Measurements from ENCODE around the gene BCL7B.
A peak's percentile ranks its signal among the peaks of the same experiment; 100 is the strongest.
"Not testable (repeated sequence)": the region's sequence is repeated elsewhere in the genome, so short reads cannot be mapped to it uniquely, and the experiment has no call there.

The BCL7B gene

DNA sequence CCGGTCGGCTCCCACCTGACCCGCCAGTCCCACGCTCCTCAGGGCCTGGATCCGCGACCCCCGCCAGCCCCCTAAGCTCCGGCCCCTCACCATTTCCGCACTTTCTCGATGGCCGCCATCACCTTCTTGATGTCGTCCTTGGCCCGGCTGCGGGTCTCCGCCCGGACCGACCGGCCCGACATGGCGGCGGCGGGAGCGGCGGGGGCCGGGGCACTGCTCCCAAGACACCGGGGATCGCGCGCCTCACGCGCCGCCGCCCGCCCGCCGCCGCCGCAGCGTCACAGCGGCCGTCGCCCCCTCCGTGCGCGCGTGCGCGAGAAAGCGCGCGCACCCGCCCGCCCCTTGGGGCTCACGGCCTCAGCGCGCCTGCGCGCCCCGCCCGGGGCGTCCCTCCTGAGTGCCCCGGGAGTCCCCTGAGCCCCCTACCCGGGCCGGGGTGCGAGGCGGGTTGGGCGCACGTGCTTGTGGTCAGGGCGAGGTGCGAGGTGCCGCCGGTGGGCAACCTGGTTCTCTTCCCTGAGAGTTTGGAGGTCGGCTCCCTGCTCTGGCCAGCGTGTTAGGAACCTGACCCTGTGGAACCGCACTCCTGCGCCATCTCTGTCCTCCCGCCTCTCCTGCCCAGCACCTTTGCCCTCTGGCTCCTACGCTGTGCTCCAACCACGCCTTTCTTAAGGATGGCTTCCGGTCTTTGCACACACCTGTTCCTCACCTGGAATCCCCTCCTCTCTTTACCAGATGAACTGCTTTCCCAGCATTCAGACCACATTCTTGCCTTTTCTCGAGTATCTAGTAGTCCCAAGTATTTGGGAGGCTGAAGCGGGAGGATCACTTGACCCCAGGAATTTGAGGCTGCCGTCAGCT is at the start of gene BCL7B:
Gene BCL7B (minus strand): TSS at position 294 of the 861 bp plus-strand sequence. CDS start 112 bp downstream, at position 182.
- FAIRE-seq: no peak

DNA sequence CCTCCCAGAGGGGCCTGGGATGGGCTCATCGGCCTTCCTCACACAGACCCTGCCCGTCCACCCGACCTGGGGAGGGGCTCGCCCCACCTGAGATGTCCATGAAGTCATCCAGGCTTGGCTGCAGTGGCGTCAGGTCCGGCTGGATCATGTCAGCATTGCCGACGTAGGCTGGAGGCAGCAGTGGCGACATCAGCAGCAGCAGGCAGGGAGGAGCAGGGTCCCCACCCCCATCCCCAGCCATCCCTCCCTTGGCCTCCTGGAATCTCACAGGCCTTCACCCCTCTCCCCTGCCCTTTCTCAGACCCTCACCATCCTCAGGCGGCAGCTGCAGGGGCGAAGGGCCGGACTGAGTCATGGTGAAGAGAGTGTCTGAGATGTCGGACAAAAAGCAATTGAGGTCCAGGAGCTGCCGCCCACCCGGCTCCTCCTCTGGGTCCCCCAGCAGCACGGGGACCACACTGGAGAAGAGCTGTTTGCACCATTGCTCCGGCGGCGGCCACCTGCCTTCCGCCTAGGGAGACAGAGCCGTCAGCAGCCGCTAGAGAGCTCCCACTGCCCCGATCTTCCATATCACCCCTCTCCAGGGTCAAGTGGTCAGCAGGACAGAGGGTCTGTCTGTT is 48.2 kb upstream of the BCL7B start:
- no peak for FAIRE-seq

GRCh38 chr7:73602721-73603651 is 45.5 kb upstream of the BCL7B start:
- no peak for FAIRE-seq

- FAIRE-seq: no peak
Observed at GRCh38 chr7:73599916-73600315, 42.4 kb upstream of the BCL7B start.

DNA sequence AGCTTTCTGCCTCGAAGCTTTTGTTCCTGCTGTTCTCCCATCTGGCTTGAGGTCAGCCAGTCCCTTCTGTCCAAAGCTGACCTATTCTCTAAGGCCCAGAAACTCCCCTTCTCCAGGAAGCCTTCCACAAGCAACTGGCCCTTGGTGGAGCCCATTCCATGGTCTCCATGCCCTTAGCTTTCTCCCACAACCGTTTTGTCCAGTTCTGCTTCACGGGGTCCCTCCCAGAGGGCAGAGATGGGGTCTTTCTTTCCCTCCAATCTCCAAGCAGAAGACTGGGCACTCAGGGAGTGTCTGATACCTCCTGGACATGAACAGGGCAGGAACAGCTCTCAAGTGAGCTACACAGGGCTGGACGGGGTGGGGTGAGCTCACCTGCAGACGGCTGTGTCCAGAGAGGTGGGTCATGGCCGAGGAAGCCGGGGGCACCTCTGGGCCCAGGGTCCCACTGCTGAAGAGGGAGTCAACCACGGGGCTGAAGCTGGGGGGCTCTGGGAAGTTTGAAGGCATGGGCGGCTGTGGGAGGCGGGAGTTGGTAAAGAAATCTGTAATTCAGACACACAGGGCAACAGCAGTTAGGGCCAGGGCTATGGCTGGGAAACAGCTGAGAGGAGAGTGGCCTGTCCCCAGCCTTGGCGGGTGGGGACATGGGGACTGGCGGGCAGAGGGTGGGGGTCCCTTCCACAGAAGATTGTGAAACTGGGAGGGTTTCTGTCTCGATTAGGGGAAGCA is 41.8 kb upstream of the BCL7B start:
- FAIRE-seq: no peak

GRCh38 chr7:73597978-73598782 is 40.7 kb upstream of the BCL7B start:
- FAIRE-seq: no peak

GRCh38 chr7:73596191-73597065 is 38.9 kb upstream of the BCL7B start:
- no peak for FAIRE-seq

GRCh38 chr7:73595358-73595757 is 37.9 kb upstream of the BCL7B start:
- no peak for FAIRE-seq

GRCh38 chr7:73593207-73594045 is 35.9 kb upstream of the BCL7B start:
- no peak for FAIRE-seq

DNA sequence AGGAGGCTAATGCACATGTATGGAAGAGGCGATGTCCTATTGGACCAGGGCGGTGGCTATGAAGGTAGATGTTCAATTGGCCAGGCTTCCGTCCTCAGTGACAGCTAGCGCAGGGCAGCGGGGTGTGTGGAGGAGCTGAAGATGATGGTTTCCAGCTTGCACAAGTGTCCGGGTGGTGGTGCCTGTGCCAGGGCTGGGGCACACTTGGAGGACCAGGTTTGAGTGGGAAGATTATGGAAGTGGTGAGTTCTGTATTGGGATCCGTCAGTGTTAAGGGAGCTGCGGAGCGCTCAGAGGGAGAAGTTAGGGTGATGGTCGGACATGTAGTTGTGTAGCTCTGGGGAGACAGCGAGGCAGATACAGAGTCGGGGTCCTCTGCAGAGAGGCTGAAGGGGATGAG is 29.4 kb upstream of the BCL7B start:
- FAIRE-seq: no peak

DNA sequence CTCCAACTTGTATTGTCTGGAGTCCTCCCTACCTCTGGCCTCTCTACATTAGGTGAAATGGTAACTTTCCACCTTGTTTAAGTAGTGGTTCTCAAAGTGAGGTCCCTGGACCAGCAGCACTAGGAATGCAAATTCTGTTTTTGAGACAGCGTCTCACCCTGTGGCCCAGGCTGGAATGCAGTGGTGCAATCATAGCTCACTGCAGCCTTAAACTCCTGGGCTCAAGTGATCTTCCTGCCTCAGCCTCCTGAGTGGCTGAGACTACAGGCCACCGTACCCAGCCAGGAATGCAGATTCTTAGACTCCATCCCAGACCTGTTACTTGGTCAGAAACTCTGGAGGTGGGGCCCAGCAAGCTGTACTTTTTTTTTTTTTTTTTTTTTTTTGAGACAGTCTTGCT is 27.7 kb upstream of the BCL7B start:
- no peak for FAIRE-seq

DNA sequence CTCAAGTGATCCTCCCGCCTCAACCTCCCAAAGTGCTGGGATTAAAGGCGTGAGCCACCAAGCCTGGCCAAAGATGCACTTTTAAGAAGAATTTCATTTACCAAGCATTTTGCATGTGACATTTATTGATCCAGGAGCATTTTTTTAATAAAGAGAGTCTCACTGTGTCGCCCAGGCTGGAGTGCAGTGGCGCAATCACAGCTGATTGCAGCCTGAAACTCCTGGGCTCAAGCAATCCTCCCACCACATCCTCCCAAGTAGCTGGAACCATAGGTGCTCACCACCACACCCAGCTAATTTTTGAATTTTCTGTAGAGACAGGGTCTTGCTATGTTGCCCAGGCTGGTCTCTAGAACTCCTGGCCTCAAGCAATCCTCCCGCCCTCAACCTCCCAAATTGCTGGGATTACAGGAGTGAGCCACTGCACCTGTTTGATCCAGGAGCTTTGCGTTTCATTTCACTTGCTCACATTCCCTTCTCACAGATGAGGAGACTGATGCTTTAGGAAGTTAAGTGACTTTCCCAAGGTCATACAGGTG is 25.2 kb upstream of the BCL7B start:
- FAIRE-seq: no peak

DNA sequence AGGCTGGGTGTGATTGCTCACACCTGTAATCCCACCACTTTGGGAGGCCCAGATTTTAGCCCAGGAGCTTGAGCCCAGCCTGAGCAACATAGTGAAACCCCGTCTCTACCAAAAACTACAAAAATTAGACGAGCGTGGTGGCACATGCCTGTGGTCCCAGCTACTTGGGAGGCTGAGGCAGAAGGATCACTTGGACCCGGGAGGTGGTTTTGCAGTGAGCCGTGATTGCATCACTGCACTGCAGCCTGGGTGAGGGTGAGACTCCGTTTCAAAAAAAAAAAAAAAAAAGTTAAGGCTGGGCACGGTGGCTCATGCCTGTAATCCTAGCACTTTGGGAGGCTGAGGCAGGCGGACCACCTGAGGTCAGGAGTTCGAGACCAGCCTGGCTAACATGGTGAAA is 23.5 kb upstream of the BCL7B start:
- FAIRE-seq: not testable (repeated sequence)

DNA sequence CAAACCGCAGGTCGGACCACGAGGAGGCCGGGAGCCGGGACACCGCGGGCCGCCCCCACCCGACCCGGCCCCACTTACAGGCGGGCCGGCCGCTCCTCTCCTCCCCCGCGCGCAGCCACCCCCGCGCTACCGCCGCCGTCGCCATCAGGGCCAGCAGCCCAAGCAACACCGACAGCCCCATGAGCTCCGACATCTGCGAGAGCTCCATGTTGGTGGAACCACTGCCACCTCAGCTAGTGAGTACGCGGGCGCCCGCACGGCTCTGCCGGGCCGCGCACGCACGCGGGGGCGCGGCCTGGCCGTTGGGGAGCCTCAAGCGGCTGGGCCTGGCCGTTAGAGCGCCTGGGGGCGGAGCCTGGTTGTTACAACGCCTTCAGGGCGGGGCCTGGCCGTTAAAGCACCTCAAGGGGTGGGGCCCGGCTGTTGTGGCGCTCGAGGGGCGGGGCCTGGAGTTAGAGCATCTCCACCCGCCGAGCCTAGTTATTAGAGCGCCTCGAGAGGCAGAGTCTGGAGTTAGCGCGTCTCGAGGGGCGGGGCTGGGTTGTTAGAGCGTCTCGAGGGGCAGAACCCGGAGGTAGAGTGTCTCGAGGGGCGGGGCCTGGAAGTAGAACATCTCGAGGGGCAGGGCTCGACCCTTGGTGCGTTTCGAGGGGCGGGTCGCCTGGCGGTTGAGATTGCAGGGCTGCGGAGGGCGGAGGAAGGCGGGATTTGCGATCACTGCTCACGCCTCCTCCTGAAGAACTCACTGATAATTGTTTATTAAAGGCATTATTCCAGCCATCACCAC is 21.0 kb upstream of the BCL7B start, which contains the start of gene TBL2:
Gene TBL2 (minus strand): TSS at position 238 of the 787 bp plus-strand sequence. CDS start 30 bp downstream, at position 208.
- peak; percentile 83 for FAIRE-seq

DNA sequence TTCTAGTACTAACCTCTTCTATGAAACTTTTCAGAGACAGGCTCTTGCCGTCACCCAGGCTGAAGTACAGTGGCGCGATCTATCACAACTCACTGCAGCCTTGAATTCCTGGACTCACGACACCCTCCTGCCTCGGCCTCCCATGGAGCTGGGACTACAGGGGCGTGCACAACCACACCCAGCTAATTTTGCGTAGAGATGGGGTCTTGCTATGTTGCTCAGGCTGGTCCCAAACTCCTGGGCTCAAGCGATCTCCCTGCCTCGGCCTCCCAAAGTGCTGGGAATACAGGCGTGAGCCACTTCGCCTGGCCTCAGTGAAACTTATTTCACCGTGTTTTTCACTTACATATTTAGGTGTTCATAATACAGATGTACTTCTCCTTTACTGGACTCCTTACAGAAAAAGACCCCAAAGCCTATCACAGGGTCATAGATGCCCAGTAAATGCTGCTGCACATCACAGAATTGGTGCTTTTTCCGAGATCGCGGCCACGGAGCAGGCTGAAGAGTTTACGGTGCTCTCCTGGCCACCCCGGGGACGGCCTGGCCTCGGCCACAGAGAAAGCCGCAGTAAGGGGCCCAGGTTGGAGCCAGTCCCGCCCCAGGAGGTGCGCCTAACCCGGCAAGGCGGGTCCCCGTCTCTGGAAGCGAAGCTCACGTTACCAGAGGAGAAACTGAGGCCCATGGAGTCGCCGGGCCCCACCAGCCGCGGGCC is 20.3 kb upstream of the BCL7B start:
- FAIRE-seq: no peak

DNA sequence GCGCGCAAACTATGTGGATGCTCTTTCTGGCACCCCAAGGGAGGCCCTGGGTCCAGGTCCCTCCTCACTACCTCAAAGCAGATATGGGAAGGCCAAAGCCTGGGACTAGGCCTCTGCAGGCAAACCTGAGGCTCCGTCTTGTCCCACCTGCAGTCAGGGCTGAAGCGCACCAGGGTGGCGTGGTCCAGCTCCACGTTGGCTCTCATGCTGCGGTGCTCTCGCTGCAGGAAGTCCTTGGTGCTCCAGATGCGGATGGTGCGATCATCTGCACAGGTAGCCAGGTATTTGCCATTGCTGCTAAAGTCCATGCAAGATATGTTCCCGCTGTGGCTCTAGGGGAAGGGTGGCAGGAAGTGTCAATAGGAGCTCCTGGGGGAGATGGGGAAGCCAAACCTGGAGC is 16.3 kb upstream of the BCL7B start:
- FAIRE-seq: no peak

DNA sequence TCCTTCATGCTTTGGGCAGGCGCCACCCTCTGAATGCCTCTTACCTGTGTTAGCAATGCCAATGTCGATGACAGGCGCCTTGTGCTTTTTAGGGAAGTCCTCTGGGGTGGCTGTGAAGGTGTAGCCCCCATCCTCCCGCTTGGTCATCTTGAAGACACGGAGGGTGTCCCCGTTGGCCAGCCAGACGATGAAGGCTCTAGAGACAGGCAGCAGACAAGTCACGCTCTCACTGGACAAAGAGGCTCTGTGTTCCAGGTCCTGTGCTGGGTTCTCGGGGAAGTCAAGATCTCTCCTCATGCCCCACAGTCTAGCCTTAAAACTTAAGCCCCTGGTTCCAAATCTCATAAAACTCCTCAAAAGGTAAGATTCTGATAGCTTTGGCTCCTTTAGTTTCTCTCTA is 15.8 kb upstream of the BCL7B start:
- no peak for FAIRE-seq

DNA sequence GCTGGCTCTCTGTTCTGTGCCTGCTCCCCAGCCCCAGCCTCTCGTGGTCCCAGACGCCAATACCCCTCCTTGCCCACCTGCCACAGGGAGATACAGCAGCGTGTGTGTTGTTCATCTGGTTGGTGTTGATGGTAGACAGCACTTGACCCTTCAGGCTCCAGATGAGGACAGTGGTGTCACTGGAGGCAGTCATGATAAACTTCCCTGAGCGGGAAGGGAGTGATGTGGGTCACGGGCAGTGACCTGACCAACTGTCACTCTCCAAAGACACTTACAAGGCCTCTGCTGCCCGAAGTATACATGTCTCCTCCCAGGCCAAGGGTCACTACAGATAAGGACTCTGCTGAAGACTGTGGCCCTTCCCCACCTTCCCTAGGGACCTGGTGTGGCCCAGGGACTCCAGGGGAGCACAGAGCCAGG is 15.3 kb upstream of the BCL7B start:
- FAIRE-seq: no peak
